Right atrium auricular region (tissue), 2 donors: ENCODE measurements around the gene DAB1. TPM values are rescaled to one million over a fixed set of nuclear protein-coding genes. Genes with fewer than 3 reads are reported as not detected.

ENCODE experiments used
- DNase-seq: peaks from one replicate; pipeline ENCODE4 v3.0.0-alpha.2; 2019; ENCODE audit warnings: low spot score
- H3K27ac ChIP-seq, 2 donors: fragments of 200-600 bp; sonication (generic); 1 replicate in 1 of 2; 2 replicates in 1 of 2; pipeline ENCODE4 v1.5.1; 2016 to 2019
- H3K27me3 ChIP-seq, 2 donors: fragments of 200-600 bp; sonication (generic); one replicate each; pipeline versions ENCODE4 v1.5.1 to v1.6.0; 2017 to 2019
- H3K36me3 ChIP-seq: fragments of 200-600 bp; sonication (generic); one replicate; pipeline ENCODE4 v1.5.1; 2016
- H3K4me1 ChIP-seq, 2 donors: fragments of 200-600 bp; sonication (generic); one replicate each; pipeline versions ENCODE4 v1.5.1 to v1.6.0; 2017 to 2019
- H3K4me3 ChIP-seq, 2 donors: fragments of 200-600 bp; sonication (generic); 1 replicate in 1 of 2; 2 replicates in 1 of 2; pipeline ENCODE4 v1.5.1; 2017 to 2019; ENCODE audit warnings: mild to moderate bottlenecking in 1 of 2, moderate library complexity in 1 of 2
- H3K9me3 ChIP-seq, 2 donors: fragments of 200-600 bp; sonication (generic); one replicate each; pipeline ENCODE4 v1.5.1; 2019
- CTCF ChIP-seq, 2 donors: fragments of 200-600 bp; sonication (generic); IDR thresholded peaks; one replicate each; pipeline ENCODE4 v1.5.1; 2019; ENCODE audit warnings: antibody characterized with exemption in 2 of 2
- total RNA-seq, 2 donors: library from RNA; depleted of rRNA; stranded (reverse); fragments of >200 nt; gene quantifications; one replicate each; pipeline ENCODE4 v1.1.0, GENCODE V29; 2016

The DAB1 gene
- total RNA-seq, 2 donors from 2014 or later: 0.19 to 3.3 TPM

GRCh38 chr1:57192222-57192621 is 231.6 kb downstream of the DAB1 start:
- no peak for DNase-seq
- TF ChIP-seq CTCF (IDR thresholded peaks at IDR 0.05): no peak
- H3K36me3 ChIP-seq: no peaks in the 10 kb centered on the region
- no peaks in the 10 kb centered on the region for H3K4me1 ChIP-seq
- no peak overlapping the region for H3K4me3 ChIP-seq
- no peak overlapping the region for H3K27ac ChIP-seq
- H3K27me3 ChIP-seq: no peaks in the 10 kb centered on the region
- H3K9me3 ChIP-seq: no peaks in the 10 kb centered on the region

GRCh38 chr1:57190898-57191297 is 233.0 kb downstream of the DAB1 start:
- H3K27me3 ChIP-seq: no peaks in the 10 kb centered on the region
- H3K4me1 ChIP-seq: no peaks in the 10 kb centered on the region
- no peak overlapping the region for H3K27ac ChIP-seq
- no peaks in the 10 kb centered on the region for H3K36me3 ChIP-seq
- no peak for TF ChIP-seq CTCF (IDR thresholded peaks at IDR 0.05)
- H3K9me3 ChIP-seq: no peaks in the 10 kb centered on the region
- H3K4me3 ChIP-seq: no peak overlapping the region
- no peak for DNase-seq

GRCh38 chr1:57188168-57188567 is 235.7 kb downstream of the DAB1 start:
- no peak for TF ChIP-seq CTCF (IDR thresholded peaks at IDR 0.05)
- no peaks in the 10 kb centered on the region for H3K27me3 ChIP-seq
- no peak overlapping the region for H3K4me3 ChIP-seq
- H3K36me3 ChIP-seq: no peaks in the 10 kb centered on the region
- no peak for DNase-seq
- H3K9me3 ChIP-seq: no peaks in the 10 kb centered on the region
- no peaks in the 10 kb centered on the region for H3K4me1 ChIP-seq
- H3K27ac ChIP-seq: no peak overlapping the region

GRCh38 chr1:57186455-57186854 is 237.4 kb downstream of the DAB1 start:
- H3K4me3 ChIP-seq: no peak overlapping the region
- H3K4me1 ChIP-seq: no peaks in the 10 kb centered on the region
- DNase-seq: no peak
- no peaks in the 10 kb centered on the region for H3K36me3 ChIP-seq
- no peak overlapping the region for H3K27ac ChIP-seq
- no peaks in the 10 kb centered on the region for H3K9me3 ChIP-seq
- no peak for TF ChIP-seq CTCF (IDR thresholded peaks at IDR 0.05)
- H3K27me3 ChIP-seq: no peaks in the 10 kb centered on the region

GRCh38 chr1:57179001-57179400 is 244.9 kb downstream of the DAB1 start:
- no peak for TF ChIP-seq CTCF (IDR thresholded peaks at IDR 0.05)
- no peak overlapping the region for H3K4me3 ChIP-seq
- no peaks in the 10 kb centered on the region for H3K36me3 ChIP-seq
- no peak for DNase-seq
- no peaks in the 10 kb centered on the region for H3K4me1 ChIP-seq
- H3K27ac ChIP-seq: no peak overlapping the region
- H3K27me3 ChIP-seq: no peaks in the 10 kb centered on the region
- peaks cover 0 to 3% of the 10 kb centered on the region in 2 donors for H3K9me3 ChIP-seq

GRCh38 chr1:57175506-57175905 is 248.4 kb downstream of the DAB1 start:
- H3K9me3 ChIP-seq: peaks cover 0 to 3% of the 10 kb centered on the region in 2 donors
- TF ChIP-seq CTCF (IDR thresholded peaks at IDR 0.05): no peak
- no peaks in the 10 kb centered on the region for H3K27me3 ChIP-seq
- no peak overlapping the region for H3K4me3 ChIP-seq
- no peaks in the 10 kb centered on the region for H3K36me3 ChIP-seq
- no peak for DNase-seq
- no peak overlapping the region for H3K27ac ChIP-seq
- H3K4me1 ChIP-seq: no peaks in the 10 kb centered on the region
